Endometrium (tissue), 2 donors: Measurements from ENCODE around the gene RSPH9.
"Not testable (repeated sequence)": the region's sequence is repeated elsewhere in the genome, so short reads cannot be mapped to it uniquely, and the experiment has no call there.

Experiments used
- FAIRE-seq: peaks from 2 replicates; lab custom pipeline; 2012; peaks lifted over from hg19 to GRCh38; lab: Jason Lieb, UNC
- donor health status: control.
- donor health status: control.

Gene RSPH9

GRCh38 chr6:43687437-43688347, 42.9 kb downstream of the RSPH9 start, which contains the start of gene MRPS18A:
Gene MRPS18A, minus strand, starts transcription at chr6:43687791. Its CDS starts 12 bp downstream, at chr6:43687779.
- FAIRE-seq, result no peak

GRCh38 chr6:43689421-43689820, 44.6 kb downstream of the RSPH9 start:
- no peak for FAIRE-seq

- FAIRE-seq, result no peak
These were observed 50.6 kb downstream of the RSPH9 start for GRCh38 chr6:43695215-43695966.

- FAIRE-seq, result no peak
These were observed 51.1 kb downstream of the RSPH9 start for GRCh38 chr6:43695967-43696291.

GRCh38 chr6:43697421-43697820, 52.6 kb downstream of the RSPH9 start:
- FAIRE-seq, result no peak

GRCh38 chr6:43698584-43699349, 53.9 kb downstream of the RSPH9 start:
- no peak for FAIRE-seq

GRCh38 chr6:43699564-43700186, 54.8 kb downstream of the RSPH9 start:
- FAIRE-seq, result no peak

- not testable (repeated sequence) for FAIRE-seq
These were observed 56.2 kb downstream of the RSPH9 start for GRCh38 chr6:43700939-43701560.

GRCh38 chr6:43702171-43702533, 57.3 kb downstream of the RSPH9 start:
- no peak for FAIRE-seq

- FAIRE-seq, result no peak
These were observed 58.0 kb downstream of the RSPH9 start for GRCh38 chr6:43702534-43703440.

GRCh38 chr6:43703512-43704429, 58.9 kb downstream of the RSPH9 start:
- FAIRE-seq, result no peak

- no peak for FAIRE-seq
These were observed 61.2 kb downstream of the RSPH9 start for GRCh38 chr6:43705996-43706395.

GRCh38 chr6:43706788-43707187, 62.0 kb downstream of the RSPH9 start:
- FAIRE-seq, result no peak

- FAIRE-seq, result no peak
These were observed 62.4 kb downstream of the RSPH9 start for GRCh38 chr6:43707269-43707668.

GRCh38 chr6:43707767-43708166, 62.9 kb downstream of the RSPH9 start:
- no peak for FAIRE-seq

- FAIRE-seq, result no peak
These were observed 64.2 kb downstream of the RSPH9 start for GRCh38 chr6:43708860-43709653.

- no peak for FAIRE-seq
These were observed 64.9 kb downstream of the RSPH9 start for GRCh38 chr6:43709654-43710303.

GRCh38 chr6:43710576-43710975, 65.7 kb downstream of the RSPH9 start:
- no peak for FAIRE-seq
